HL-60 (cell line): ENCODE measurements around the gene MROH9.

Experiments used
- DNase-seq, 2 experiments: peaks; one replicate each; pipeline ENCODE4 v3.0.0-alpha.2; 2010 to 2020; ENCODE audit warnings: low read depth in 1 of 2, low spot score in 1 of 2
- H3K27ac ChIP-seq: fragments of 250-450 bp; sonication (Bioruptor Pico); replicated peaks from 2 replicates; pipeline ENCODE4 v1.5.1; 2020; ENCODE audit warnings: mild to moderate bottlenecking, moderate library complexity
- H3K27me3 ChIP-seq: fragments of 250-450 bp; sonication (Bioruptor Pico); 2 replicates; pipeline ENCODE4 v1.5.1; 2021; ENCODE audit warnings: mild to moderate bottlenecking, moderate library complexity; ENCODE audit not compliant: insufficient read depth, poor library complexity, severe bottlenecking
- H3K4me3 ChIP-seq: replicated peaks from 2 replicates; pipeline ENCODE4 v1.5.1; 2011; ENCODE audit warnings: mild to moderate bottlenecking, control low read depth, low read length; ENCODE audit not compliant: insufficient read depth
- GABPA ChIP-seq: IDR thresholded peaks from 2 replicates; pipeline ENCODE4 v1.6.1; 2012; ENCODE audit warnings: low read depth
- POLR2AphosphoS5 ChIP-seq: IDR thresholded peaks from 2 replicates; pipeline ENCODE4 v1.6.1; 2012; ENCODE audit warnings: low read depth
- SPI1 ChIP-seq: IDR thresholded peaks from 2 replicates; pipeline ENCODE4 v1.6.1; 2012; ENCODE audit warnings: low read depth, mild to moderate bottlenecking, borderline replicate concordance
- TF ChIP-seq, protein P1 (sequence below): IDR thresholded peaks from 2 replicates; pipeline ENCODE4 v1.6.1; 2012; ENCODE audit warnings: low read depth; ENCODE audit not compliant: insufficient replicate concordance
- TF ChIP-seq, protein P2 (sequence below): IDR thresholded peaks from one replicate; pipeline ENCODE4 v1.5.1; 2011; ENCODE audit warnings: low read length, control low read depth, inconsistent platforms; ENCODE audit not compliant: insufficient read depth

MROH9 gene

DNA sequence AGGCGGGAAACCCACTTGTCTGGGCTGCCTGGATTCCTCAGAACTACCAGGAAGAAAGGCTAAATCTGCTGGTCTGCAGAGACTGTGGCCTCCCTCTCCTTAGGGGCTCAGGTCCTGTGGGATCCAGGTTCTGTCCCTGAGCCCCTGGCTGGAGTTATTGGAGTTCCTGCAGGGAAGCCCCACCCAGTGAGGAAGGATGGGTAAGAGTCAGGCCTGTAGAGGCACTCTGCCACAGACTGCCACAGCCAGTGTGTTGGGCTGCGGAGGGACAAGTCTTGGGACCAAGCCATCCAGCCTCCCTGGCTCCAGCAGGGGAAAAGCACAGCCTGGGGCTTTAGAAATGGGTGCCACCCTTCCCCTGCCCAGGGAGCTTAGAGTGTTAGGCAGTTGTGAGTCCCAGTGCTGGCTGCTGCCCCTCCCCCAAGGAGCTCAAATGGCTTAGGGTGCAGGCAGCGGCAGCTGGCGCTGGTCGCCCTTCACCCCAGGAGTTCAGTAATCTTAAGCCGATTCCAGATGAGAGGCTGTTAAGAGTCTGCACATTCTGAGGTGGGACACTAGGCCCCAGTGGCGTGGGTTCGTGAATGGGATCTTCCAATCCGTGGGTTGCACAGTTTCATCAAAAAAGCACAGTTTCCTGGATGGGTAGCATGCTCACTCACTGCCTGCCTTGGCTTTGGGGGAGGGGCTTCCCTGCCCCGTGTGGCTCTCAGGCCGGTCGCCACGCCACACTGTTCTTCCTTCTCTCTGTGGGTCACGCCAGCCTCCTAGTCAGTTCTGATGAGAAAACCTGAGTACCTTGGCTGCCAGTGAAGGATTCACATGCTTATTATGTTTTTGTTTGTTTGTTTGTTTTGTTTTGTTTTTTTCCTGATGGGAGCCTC, 97.7 kb downstream of the MROH9 start:
- no peaks in the 10 kb centered on the region for H3K27me3 ChIP-seq
- TF ChIP-seq, protein P1, sequence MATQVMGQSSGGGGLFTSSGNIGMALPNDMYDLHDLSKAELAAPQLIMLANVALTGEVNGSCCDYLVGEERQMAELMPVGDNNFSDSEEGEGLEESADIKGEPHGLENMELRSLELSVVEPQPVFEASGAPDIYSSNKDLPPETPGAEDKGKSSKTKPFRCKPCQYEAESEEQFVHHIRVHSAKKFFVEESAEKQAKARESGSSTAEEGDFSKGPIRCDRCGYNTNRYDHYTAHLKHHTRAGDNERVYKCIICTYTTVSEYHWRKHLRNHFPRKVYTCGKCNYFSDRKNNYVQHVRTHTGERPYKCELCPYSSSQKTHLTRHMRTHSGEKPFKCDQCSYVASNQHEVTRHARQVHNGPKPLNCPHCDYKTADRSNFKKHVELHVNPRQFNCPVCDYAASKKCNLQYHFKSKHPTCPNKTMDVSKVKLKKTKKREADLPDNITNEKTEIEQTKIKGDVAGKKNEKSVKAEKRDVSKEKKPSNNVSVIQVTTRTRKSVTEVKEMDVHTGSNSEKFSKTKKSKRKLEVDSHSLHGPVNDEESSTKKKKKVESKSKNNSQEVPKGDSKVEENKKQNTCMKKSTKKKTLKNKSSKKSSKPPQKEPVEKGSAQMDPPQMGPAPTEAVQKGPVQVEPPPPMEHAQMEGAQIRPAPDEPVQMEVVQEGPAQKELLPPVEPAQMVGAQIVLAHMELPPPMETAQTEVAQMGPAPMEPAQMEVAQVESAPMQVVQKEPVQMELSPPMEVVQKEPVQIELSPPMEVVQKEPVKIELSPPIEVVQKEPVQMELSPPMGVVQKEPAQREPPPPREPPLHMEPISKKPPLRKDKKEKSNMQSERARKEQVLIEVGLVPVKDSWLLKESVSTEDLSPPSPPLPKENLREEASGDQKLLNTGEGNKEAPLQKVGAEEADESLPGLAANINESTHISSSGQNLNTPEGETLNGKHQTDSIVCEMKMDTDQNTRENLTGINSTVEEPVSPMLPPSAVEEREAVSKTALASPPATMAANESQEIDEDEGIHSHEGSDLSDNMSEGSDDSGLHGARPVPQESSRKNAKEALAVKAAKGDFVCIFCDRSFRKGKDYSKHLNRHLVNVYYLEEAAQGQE: no peak
- TF ChIP-seq, protein P2, sequence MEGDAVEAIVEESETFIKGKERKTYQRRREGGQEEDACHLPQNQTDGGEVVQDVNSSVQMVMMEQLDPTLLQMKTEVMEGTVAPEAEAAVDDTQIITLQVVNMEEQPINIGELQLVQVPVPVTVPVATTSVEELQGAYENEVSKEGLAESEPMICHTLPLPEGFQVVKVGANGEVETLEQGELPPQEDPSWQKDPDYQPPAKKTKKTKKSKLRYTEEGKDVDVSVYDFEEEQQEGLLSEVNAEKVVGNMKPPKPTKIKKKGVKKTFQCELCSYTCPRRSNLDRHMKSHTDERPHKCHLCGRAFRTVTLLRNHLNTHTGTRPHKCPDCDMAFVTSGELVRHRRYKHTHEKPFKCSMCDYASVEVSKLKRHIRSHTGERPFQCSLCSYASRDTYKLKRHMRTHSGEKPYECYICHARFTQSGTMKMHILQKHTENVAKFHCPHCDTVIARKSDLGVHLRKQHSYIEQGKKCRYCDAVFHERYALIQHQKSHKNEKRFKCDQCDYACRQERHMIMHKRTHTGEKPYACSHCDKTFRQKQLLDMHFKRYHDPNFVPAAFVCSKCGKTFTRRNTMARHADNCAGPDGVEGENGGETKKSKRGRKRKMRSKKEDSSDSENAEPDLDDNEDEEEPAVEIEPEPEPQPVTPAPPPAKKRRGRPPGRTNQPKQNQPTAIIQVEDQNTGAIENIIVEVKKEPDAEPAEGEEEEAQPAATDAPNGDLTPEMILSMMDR: no peak
- no peak for TF ChIP-seq SPI1
- no peak for TF ChIP-seq GABPA
- TF ChIP-seq POLR2AphosphoS5: no peak
- H3K4me3 ChIP-seq: no peak overlapping the region
- no peak for DNase-seq
- no peak overlapping the region for H3K27ac ChIP-seq

DNA sequence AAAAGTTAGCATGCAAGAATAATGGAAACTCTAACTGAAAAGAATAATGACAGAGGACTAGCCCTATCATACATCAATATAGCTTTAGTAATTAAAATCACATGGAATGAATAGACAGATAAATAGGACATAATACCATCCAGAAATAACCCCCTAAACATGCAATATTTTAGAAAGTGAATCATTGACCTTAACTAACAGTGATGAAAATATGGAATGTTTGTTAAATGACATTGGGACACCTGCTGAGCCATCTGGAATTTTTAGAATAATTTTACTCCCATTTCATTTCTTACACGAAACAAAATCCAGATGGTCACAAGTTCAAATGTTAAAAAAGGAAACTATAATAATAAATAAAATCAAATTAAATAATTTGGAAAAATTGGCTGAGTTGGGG, 102.3 kb downstream of the MROH9 start:
- no peaks in the 10 kb centered on the region for H3K27me3 ChIP-seq
- TF ChIP-seq, protein P2: no peak
- TF ChIP-seq GABPA (no peak), SPI1 (no peak), POLR2AphosphoS5 (no peak)
- TF ChIP-seq, protein P1: no peak

DNA sequence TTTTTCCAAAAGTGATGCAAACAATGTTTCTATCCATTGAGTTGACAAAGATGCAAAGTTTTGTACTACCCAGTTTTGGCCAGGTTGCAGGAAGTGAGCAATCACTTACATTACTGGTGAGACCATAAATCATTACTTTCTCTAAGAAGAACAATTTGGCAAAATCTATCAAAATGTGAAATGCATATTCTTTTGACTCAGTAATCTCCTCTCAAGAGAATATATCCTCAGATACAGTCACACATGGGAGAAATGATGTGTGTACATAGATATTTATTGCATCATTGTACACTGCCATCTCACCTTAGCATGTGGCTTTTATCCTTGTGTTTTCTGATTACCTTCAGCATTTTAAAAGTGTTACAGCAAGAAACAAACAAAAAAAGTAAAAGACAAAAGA, 103.0 kb downstream of the MROH9 start:
- no peak for TF ChIP-seq SPI1
- TF ChIP-seq, protein P1: no peak
- TF ChIP-seq GABPA: no peak
- TF ChIP-seq, protein P2: no peak
- TF ChIP-seq POLR2AphosphoS5: no peak
- DNase-seq: no peak
- Histone ChIP-seq H3K4me3 (no peak overlapping the region), H3K27ac (no peak overlapping the region), H3K27me3 (no peaks in the 10 kb centered on the region)

More for the DNA sequence above, 102.3 kb downstream of the MROH9 start:
- Histone ChIP-seq H3K27ac (no peak overlapping the region), H3K4me3 (no peak overlapping the region)
- DNase-seq: no peak
